ENCODE data around the gene SPOP.
"Not testable (repeated sequence)": the region's sequence is repeated elsewhere in the genome, so short reads cannot be mapped to it uniquely, and the experiment has no call there.

The SPOP gene

GRCh38 chr17:49677933-49678847 lies at the start of gene SPOP:
Gene SPOP, minus strand, starts transcription at chr17:49678097. Its CDS starts 55,287 bp downstream, at chr17:49622810.
- peak; percentile 98 for DNase-seq

GRCh38 chr17:49727380-49727779 lies 49.5 kb upstream of the SPOP start:
- no peak for DNase-seq

- no peak for DNase-seq
Measured at GRCh38 chr17:49725452-49726130, 47.7 kb upstream of the SPOP start.

- DNase-seq, result not testable (repeated sequence)
Measured at GRCh38 chr17:49724552-49724951, 46.7 kb upstream of the SPOP start.

GRCh38 chr17:49723423-49723822 lies 45.5 kb upstream of the SPOP start:
- peak; percentile 95 for DNase-seq

- DNase-seq, result no peak
Measured at GRCh38 chr17:49722066-49722465, 44.2 kb upstream of the SPOP start.

- DNase-seq, result no peak
Measured at GRCh38 chr17:49717371-49717861, 39.5 kb upstream of the SPOP start.

GRCh38 chr17:49716668-49717364 lies 38.9 kb upstream of the SPOP start:
- no peak for DNase-seq

- DNase-seq, result no peak
Measured at GRCh38 chr17:49715717-49716279, 37.9 kb upstream of the SPOP start.

- no peak for DNase-seq
Measured at GRCh38 chr17:49715216-49715615, 37.3 kb upstream of the SPOP start.

GRCh38 chr17:49708515-49709183 lies 30.8 kb upstream of the SPOP start:
- no peak for DNase-seq

- DNase-seq, result peak; percentile 97
Measured at GRCh38 chr17:49707608-49708514, 30.0 kb upstream of the SPOP start, which contains the start of gene SLC35B1. Gene SLC35B1, minus strand, starts transcription at chr17:49707964. Its CDS starts 131 bp downstream, at chr17:49707833.

GRCh38 chr17:49707246-49707607 lies 29.3 kb upstream of the SPOP start:
- no peak for DNase-seq

GRCh38 chr17:49705254-49705653 lies 27.4 kb upstream of the SPOP start:
- no peak for DNase-seq

- DNase-seq, result peak; percentile 12
Measured at GRCh38 chr17:49703557-49704277, 25.8 kb upstream of the SPOP start.

GRCh38 chr17:49700960-49701359 lies 23.1 kb upstream of the SPOP start:
- DNase-seq, result no peak

- peak; percentile 94 for DNase-seq
Measured at GRCh38 chr17:49699966-49700575, 22.2 kb upstream of the SPOP start.

- no peak for DNase-seq
Measured at GRCh38 chr17:49698005-49698404, 20.1 kb upstream of the SPOP start.

- DNase-seq, result no peak
Measured at GRCh38 chr17:49696233-49696761, 18.4 kb upstream of the SPOP start.
